ENCODE data around the gene DAP.

Gene DAP

DNA sequence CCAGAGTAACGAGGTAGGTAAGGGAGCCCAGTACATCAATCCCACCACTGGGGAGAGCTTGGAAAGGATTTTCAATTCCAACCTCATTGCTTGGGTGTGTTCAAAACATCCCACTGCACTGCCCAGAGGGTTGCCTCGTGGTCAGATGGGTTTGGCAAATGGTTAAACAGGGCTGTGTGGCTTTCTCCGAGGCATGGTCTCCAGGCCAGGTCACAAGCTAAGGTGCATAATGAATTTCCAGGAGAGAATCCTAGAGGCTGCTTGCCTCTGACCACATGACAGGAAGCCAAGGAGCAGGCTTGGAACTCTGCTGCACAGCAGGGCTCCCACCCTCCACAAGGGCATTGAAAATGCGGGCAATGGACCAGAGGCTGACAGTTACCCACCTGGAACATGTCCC, 51.6 kb downstream of the DAP start:
- no peak for DNase-seq (ENCODE audit: low spot score)

DNA sequence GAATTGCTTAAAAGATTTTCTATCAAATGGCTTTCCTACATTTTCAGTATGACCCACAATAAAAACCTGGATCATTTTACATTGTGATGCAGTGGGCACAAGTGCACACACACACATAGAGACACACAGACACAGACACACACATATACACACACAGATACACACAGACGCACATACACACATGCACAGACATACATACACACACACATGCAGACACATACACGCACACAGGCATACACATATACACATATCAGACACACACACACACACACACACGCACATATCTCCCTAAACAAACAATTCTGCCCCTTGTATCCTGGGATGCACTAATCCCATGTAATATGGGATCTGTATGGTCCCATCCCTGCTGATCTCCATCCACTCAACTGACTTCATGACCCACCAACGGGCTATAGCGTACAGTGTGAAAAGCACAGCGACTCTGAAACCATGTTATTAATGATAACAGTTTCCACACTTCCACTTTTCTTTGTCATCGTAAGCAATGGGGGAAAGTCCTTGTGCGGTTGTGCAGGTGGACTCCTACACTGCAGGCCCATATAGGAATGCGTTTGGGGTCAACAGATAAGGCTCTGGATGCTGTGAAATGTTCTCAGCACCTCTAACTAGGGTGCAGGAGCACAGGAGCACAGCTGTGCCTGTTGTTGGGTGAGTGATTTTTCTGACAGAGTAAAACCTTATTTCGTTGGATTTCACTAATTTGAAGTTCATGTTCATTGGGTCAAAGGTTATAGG, 52.7 kb downstream of the DAP start:
- no peak for DNase-seq (ENCODE audit: low spot score)

DNA sequence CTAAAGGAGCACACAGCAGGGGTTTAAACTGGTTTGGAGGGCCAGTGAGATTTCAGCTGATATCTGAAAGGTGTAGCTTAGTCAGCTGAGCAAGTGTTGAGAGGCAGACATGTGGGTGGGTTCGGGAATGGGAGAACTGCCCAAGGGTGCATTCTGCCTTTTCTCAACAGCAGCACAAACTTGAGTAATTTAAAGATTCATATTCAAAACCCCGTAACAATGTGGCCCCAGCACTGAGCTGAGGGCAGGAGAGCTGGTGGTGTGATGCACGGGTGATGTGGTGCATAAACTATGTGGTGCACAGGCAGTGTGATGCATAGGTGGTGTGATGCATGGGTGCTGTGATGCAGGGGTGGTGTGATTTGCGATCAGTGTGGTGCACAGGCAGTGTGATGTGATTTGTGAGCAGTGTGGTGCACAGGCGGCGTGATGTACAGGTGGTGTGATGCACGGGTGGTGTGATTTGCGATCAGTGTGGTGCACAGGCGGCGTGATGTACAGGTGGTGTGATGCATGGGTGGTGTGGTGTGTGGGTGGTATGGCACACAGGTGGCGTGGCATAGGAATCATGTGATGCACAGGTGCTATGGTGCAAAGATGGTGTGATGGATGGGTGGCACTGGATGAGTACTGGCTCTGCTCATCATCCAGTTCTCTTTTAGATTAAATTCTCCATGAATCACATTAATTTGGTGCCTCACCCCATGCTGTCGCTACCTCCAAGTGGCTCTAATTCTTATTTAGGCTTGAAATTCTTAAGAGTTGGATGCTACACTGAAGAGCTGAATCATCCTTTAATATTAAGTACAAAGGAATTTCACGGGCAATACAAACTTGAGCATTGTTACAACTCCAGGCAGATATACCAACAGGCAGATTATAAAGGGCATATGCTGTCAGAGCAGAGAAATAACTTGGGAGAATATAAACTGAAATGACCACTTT, 53.6 kb downstream of the DAP start:
- DNase-seq (ENCODE audit: low spot score) = peak; percentile 35

DNA sequence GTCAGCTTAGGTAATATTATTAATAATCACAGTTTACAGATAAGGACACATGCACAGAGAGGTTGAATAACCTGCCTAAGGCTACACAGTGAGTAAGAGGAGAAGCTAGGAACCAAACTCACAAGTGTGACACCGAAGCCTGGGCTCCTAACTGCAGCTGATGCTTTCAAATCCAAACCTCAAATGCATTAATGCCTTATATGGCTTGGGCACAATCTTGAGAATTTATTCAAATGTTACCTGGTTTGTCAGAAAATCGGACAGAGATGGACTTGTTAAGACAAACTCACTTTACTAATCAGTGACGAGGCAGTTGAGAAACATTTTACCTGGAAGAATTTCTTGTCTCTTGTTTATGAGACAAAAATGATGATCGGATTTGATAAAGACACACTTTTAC, 54.7 kb downstream of the DAP start:
- DNase-seq (ENCODE audit: low spot score) = no peak

DNA sequence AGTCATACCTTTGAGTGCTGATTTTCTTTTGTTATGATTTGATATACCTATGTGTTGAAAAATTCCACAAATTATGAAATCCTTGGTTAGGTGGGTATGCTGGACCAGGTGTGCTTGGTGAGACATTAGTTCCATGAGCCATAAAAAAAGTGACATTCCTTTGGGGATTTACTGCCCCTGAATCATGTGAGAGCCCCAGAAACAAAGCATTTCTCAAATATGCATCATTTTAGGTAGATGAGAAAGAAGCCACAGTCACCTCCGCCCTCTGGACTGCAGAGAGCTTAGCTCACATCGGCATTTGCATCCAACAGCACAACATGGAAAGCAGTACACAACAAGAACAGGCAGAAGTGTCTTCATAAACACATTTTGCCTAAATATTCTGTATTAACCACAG, 55.3 kb downstream of the DAP start:
- no peak for DNase-seq (ENCODE audit: low spot score)

DNA sequence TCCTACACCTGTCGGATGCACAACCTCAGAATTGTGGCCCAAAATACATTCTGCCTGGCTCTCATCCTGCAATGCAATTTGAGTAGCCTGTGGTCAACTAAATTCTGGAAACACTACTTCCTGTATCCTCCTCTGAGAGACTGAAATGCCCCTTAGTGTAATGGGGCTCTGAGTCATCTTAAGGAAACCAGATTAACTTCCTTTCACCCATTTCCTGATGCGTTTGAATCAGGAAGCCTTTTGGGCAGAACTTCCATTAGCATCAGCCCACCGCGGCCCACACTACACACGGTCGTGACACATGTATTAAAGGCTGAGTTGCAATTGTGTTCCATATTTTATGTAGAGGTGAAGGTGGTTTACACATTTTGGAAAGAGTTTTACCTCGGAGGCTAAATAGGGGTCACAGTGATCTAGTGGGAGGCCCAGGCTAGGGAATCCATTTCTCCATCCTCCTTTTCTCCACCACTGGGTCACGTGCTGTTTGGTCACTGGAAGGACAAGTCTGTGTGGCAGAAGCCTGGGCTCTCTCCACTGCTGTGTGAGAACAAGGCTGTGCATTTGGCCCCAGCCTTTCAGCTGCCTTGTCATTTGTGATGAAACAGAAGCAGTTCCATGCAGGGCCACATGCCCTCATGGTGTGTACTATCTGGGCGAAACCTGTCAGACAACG, 55.9 kb downstream of the DAP start:
- peak; percentile 61 for DNase-seq (ENCODE audit: low spot score)

DNA sequence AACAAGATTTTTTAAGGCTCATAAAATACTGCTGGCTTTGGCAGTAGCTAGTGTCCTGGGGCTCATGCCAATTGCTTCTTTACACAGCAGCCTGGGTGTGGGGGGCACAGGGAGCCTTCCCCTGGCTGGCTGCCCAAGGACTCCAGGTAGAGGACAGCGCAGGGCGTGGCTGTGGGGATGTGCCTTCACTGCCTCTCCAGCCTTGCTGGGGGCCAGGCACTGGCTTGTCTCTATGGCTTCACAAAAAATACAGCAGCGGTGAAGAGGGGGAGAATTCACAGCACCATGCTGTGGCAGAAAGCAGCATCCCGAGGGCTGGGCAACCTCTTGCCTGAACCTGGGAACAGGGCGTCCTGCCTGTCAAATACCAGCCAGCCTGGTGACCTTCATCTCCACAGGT, 57.4 kb downstream of the DAP start:
- DNase-seq (ENCODE audit: low spot score) = no peak

DNA sequence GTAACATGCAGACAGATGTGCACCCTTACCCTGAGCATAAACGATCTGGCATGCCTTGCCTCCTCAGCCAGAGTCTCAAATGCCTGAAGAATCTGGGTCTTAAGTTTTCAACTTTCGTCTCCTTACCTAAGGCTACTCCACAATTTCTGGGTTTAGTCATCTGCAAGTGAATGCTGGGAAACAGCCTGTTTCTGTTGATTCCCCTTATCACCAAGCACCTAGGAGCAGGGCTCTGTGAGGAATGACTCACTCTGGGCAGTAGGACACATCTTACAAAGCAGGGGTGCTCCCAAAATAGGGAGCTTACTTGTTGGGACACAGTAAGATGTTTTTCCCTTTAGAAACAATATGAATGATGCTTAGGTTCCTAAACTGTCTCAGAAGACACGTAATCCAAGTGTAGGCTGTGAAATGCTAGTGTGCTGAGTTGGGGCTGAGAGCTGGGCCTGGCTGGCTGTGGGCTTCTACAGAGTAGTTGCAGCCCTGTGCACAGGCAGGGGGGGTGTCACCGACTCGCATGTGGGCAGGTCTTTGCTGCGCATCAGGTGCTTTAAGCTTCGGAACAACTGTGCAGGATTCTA, 58.0 kb downstream of the DAP start:
- DNase-seq (ENCODE audit: low spot score) = no peak

DNA sequence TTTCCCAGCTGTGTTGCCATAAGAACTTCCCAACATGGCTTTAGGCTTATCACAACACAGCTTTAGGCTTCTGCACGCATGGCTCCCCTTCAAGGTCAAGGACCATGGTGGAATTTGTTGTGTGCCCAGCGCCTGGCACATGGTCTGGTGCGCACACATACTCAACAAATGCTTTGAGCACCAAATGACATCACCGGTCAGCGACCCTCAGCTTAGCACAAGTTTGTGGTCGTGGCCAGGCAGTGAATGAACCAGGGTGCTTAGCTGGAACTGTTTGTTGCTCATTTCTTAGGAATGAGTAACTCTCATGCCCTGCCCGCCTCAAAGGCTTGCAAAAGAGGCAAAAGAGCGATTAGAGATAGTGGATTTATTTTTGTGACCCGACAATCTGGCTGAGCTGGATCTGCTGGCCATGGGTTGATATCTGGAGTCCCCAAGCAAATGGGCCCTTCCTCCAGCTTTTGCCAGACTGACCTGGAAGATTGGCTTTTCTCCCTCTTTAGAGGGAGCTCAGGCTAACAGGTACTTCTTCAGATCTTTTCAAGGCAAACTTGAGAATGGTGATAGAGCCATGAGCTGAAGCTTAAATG, 58.9 kb downstream of the DAP start:
- peak; percentile 79 for DNase-seq (ENCODE audit: low spot score)

DNA sequence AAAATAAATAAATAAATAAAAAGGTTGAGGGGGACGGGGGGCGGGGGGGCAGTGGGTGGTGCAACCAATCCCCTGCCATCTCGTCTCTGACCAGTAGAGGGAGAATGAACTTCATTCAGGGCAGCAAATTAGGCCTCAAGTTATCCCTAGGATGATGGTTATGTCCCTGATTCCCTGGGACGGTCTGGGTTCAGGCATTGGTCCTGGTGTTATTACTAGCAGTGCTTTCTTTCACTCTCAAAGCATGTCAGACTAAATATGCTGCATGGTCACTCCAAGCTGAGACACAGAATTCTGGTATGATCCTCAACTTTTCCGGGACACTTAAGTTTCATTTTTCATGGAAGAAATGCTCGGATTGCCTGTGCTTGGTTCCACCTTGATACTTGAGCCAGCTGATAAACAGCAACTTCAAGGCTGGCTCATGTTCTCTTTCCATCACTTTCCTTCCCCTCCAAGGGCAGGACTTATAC, 59.4 kb downstream of the DAP start:
- DNase-seq (ENCODE audit: low spot score) = peak; percentile 38

DNA sequence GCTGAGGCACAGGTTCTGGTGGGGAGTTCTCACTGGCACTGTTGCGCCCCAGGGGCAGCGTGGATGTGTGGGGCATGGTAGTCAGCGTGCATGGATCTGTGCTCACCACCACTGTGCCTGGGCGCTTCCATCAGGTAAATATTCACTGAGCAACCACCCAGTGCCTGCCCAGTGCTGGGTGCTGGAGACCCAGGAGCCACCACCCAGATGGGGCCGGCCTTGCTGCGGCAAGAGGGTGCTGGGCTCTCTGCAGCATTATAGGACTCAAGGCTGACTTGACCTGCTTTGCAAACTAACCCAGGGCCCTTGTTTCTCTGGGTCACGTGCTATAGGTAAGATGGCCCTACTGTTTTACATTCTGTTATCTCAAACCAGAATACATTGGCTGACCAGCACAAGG, 60.5 kb downstream of the DAP start:
- no peak for DNase-seq (ENCODE audit: low spot score)

DNA sequence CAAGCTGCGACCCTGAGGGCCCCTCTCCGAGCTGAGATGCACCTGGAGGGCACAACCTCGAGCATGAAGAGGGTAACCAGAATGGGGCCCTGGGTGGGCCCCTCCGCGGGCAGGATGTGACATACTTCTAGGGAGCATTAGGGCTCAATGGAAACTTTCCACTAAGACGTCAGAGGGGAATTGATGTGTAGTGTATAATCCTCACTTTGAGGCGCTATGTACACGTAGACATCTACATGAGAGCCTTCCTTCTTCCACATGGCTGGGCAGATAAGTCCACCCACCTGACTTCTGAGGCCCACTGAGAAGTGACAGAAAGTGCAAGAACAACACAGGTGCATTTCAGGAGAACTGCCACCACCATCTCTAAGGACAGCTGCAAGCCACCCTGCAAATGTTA, 61.0 kb downstream of the DAP start:
- DNase-seq (ENCODE audit: low spot score) = no peak

DNA sequence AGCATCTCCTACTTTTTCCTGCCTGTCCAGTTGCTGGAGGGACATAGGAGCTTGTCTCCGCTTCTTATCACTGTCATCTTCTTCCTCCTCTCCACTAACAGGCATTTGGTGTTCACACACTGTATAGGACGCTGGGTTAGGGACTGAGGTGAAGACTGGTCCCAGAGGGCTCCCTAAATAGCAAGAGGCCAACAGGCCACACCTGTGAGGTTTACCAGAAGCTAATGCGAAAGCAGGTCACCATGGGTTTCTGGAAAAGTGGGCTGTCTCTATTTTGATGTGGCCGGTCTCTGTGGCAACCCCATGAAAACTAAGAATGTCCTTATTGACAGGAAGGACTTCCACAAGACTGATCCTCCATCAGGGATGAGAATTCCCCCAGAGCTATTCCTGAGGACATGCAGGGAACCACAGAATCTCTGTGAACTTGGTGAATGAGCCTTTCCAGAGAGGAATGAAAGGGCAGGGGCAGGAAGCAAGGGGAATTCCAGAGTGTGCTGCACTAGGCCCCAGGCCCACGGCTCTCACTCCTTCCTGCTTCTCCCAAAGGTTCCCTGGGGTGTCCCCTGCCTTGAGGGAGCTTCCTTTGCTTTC, 61.7 kb downstream of the DAP start:
- no peak for DNase-seq (ENCODE audit: low spot score)

DNA sequence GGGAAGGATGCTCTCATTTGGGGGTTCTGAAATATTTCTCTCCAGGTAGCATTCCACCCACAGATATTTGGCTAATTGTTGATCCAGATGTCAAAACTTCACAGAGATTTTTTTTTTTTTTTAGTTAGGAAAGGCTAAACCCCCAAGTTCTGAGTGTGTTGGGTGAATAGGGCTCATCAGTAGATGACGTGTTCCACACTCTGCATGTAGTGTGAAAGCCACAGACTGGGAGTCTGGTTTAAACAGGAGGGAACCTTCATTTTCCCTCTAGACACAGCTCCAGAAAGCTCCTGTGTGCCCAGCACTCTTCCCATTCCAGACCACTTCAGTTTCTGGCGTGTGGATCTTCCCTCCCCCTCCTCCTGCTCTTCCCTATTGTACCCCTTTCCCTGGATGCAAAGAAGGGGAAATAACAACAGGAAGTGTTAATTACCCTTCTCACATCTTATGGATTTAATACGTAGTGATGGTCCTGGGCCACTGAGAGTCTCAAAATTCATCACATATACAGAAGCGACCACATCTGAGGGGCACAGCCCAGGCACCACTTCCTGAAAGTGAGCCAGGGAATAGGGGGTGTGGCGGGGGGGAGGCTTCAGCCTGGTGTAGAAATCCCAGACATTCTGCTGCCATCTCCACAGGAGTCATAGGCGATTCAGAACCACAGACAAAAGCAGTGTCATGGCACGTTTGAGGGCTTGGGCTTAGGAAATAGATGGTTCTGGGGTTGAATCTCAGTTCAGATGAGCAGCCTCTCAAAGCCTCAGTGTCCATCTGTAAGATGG, 65.1 kb downstream of the DAP start:
- peak; percentile 40 for DNase-seq (ENCODE audit: low spot score)

DNA sequence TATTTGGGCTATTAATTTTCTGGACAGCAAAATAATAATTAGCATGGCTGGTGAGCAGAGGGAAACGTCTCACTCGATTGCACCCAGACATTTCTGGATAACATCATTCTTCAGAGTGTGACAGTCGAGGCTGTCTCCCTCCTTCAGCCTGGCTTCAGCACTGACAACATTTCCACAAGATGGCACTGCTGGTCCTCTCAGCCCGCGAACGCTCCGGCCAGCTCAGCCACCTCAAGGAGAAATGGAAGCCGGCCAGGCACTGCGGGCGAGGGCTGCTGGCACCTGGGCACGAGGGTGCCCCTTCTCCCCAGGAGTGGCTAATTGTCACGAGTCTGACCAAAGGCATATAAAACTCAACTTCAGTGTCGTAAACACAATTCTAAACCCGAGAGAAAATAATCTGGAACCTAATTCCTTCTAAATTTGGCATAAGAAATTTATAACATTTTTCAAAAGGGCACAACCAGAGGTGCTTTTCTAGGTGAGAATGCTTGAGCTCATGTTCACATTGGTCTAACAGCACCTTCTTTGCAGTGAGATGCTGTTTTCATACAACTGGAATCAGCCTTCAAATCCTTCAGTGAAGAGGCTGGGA, 65.9 kb downstream of the DAP start:
- peak; percentile 82 for DNase-seq (ENCODE audit: low spot score)

DNA sequence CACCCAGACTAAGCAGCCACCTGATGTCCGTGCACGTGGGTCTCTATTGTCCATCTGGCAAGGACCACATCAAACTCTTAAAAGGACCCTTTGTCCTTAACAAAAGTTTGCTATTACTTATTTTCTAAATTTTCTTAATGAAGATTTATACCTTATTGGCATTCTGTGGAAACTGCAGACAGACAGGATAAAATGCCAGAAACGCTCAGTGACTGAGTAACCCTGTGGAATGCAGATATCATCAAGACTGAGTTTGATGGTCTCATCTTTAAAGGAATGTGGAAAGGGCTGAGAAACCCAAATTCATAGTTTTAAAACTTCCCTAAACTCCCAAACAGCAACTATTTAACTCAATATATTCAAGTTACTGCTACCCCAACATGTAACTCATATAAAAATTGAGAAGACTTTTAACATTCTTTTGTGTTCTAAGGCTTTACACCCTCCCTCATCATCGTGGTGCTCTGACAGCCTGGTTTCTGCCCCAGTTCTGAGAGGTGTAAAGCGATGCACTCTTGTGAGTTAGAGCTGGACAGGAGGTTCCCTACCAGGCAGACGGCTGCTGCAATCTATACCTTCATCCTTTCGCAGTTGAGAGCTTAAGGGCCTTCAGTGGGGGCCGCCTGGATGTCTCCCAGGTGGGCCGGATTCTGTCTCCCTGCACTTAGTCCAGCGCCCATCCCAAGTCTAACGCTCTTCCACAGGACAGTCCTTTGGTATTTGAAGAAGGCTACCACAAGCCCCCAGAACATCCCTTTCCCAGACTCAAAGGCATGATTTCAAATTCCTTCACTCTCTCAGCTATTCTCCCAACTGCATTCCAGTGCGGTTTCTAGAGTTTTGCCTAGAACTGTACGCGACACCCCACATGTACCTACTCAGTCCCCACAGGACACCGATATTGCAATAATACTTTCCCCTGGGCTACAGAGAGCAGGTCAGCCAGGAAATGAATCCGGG, 68.9 kb downstream of the DAP start:
- peak; percentile 85 for DNase-seq (ENCODE audit: low spot score)

DNA sequence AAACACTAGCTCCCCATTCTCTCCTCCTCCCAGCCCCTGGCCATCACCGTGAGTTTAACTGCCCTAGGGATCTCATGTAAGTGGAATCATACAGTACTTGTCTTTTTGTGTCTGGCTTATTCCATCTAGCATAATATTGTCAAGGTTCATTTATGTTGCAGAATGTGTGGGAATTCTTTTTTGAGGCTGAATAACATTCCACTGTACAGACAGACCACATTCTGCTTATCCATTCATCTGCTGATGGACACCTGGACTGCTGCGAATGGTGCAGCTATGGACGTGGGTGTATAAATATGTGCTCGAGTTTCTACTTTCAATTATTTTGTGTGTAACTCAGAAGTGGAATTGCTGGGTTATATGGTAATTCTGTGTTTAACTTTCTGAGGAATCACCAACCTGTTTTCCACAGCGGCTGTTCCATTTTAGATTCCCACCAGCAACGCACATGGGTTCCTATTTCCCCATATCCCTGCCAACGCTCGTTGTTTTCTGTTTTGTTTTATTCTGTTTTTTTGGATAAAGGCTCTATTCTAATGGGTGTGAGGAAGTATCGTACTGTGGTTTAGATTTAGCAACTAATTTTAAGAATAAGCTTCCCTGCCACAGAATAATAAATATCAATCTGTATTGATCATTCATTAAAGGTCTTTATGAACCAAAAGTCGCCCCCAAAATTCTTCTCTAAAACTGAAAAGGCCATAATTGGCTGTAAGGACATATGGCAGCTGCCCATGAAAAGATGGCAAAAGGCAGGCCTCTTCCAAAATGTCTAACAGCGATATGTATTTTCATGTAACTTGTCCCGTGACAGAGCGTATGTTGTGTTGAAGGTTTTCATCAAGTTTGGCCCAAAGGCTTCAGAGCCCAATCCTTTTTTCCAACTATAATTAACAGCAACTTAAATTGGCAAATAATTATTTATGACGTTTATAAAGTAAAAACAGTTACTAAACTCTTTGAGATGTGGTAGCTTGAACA, 70.3 kb downstream of the DAP start:
- DNase-seq (ENCODE audit: low spot score) = no peak

Data from AG08395 (cell line).